GM23338 (cell line): ENCODE measurements around the gene ZSCAN25. TPM values are rescaled to one million over a fixed set of nuclear protein-coding genes. Genes with fewer than 3 reads are reported as not detected.

Experiments used
- ATAC-seq: fragments of 200-7000 bp; cut with Tn5 transposase; 3 replicates; pipeline ENCODE4 v1.9.1; 2020
- DNase-seq: peaks from one replicate; pipeline ENCODE4 v3.0.0-alpha.2; 2015; ENCODE audit warnings: low spot score
- H2AFZ ChIP-seq: fragments of 200-600 bp; sonication (generic); 2 replicates; pipeline ENCODE4 v1.8.0; 2016; ENCODE audit warnings: antibody characterized with exemption, mild to moderate bottlenecking, moderate library complexity
- H3F3A ChIP-seq: fragments of 200-600 bp; sonication (generic); replicated peaks from 2 replicates; pipeline ENCODE4 v1.8.0; 2017; ENCODE audit warnings: antibody characterized with exemption, mixed run types, low read depth
- H3K27ac ChIP-seq: fragments of 200-600 bp; sonication (generic); 2 replicates; pipeline ENCODE4 v1.6.1; 2016; ENCODE audit warnings: low read depth
- H3K27me3 ChIP-seq: fragments of 200-600 bp; sonication (generic); 2 replicates; pipeline ENCODE4 v1.8.0; 2016; ENCODE audit warnings: mild to moderate bottlenecking, mixed run types, moderate library complexity; ENCODE audit not compliant: insufficient read depth
- H3K36me3 ChIP-seq: fragments of 200-600 bp; sonication (generic); 2 replicates; pipeline ENCODE4 v1.8.0; 2016; ENCODE audit warnings: mild to moderate bottlenecking; ENCODE audit not compliant: insufficient read depth
- H3K4me1 ChIP-seq: fragments of 200-600 bp; sonication (generic); 2 replicates; pipeline ENCODE4 v1.8.0; 2016; ENCODE audit warnings: mild to moderate bottlenecking, moderate library complexity; ENCODE audit not compliant: insufficient read depth
- H3K4me2 ChIP-seq: fragments of 200-600 bp; sonication (generic); 2 replicates; pipeline ENCODE4 v1.7.1; 2017; ENCODE audit warnings: mixed run types
- H3K4me3 ChIP-seq: fragments of 200-600 bp; sonication (generic); 2 replicates; pipeline ENCODE4 v1.6.1; 2016; ENCODE audit warnings: mixed run types
- H3K79me2 ChIP-seq: fragments of 200-600 bp; sonication (generic); replicated peaks from 2 replicates; pipeline ENCODE4 v1.8.0; 2017; ENCODE audit warnings: mild to moderate bottlenecking; ENCODE audit not compliant: insufficient read depth
- H3K9me2 ChIP-seq: fragments of 200-600 bp; sonication (generic); 2 replicates; pipeline ENCODE4 v1.8.0; 2017; ENCODE audit not compliant: insufficient read depth
- H4K20me1 ChIP-seq: fragments of 200-600 bp; sonication (generic); replicated peaks from 2 replicates; pipeline ENCODE4 v1.8.0; 2017; ENCODE audit warnings: mild to moderate bottlenecking; ENCODE audit not compliant: insufficient read depth
- H3K27ac Mint-ChIP-seq: 2 replicates; pipeline ENCODE4 v1.8.0; 2020; ENCODE audit warnings: inconsistent platforms, mild to moderate bottlenecking, moderate library complexity, mixed read lengths
- H3K27me3 Mint-ChIP-seq: 3 replicates; pipeline ENCODE4 v1.8.0; 2022; ENCODE audit warnings: low read depth, mild to moderate bottlenecking, moderate library complexity, mixed read lengths, inconsistent platforms; ENCODE audit not compliant: insufficient read depth, poor library complexity
- H3K36me3 Mint-ChIP-seq: 3 replicates; pipeline ENCODE4 v1.8.0; 2021; ENCODE audit warnings: low read depth, mild to moderate bottlenecking, inconsistent platforms, moderate library complexity, mixed read lengths
- H3K4me1 Mint-ChIP-seq: 3 replicates; pipeline ENCODE4 v1.8.0; 2020; ENCODE audit warnings: mild to moderate bottlenecking, inconsistent platforms, mixed read lengths
- H3K4me3 Mint-ChIP-seq: 3 replicates; pipeline ENCODE4 v1.8.0; 2021; ENCODE audit warnings: moderate library complexity, mild to moderate bottlenecking, inconsistent platforms, mixed read lengths
- H3K9me3 Mint-ChIP-seq: 3 replicates; pipeline ENCODE4 v1.8.0; 2020; ENCODE audit warnings: moderate library complexity, mild to moderate bottlenecking, inconsistent platforms, mixed read lengths
- CREB1 ChIP-seq: fragments of 250-450 bp; sonication (Bioruptor Pico); IDR thresholded peaks from 2 replicates; pipeline ENCODE4 v1.5.0; 2020; ENCODE audit warnings: low read depth, mild to moderate bottlenecking, moderate library complexity
- EZH2 ChIP-seq: fragments of 200-600 bp; sonication (generic); IDR thresholded peaks from one replicate; pipeline ENCODE4 v1.8.0; 2017; ENCODE audit warnings: antibody characterized with exemption, mild to moderate bottlenecking, low read depth; ENCODE audit not compliant: unreplicated experiment
- EZH2phosphoT487 ChIP-seq: fragments of 200-600 bp; sonication (generic); IDR thresholded peaks from one replicate; pipeline ENCODE4 v1.8.1; 2018; ENCODE audit warnings: antibody characterized with exemption; ENCODE audit not compliant: unreplicated experiment
- JUNB ChIP-seq: IDR thresholded peaks from one replicate; pipeline ENCODE4 v1.6.1; 2016; ENCODE audit warnings: antibody characterized with exemption; ENCODE audit not compliant: unreplicated experiment
- NANOG ChIP-seq: IDR thresholded peaks from 2 replicates; pipeline ENCODE4 v1.6.1; 2016; ENCODE audit warnings: antibody characterized with exemption, borderline replicate concordance
- POLR2AphosphoS5 ChIP-seq: IDR thresholded peaks from 2 replicates; pipeline ENCODE4 v1.6.1; 2016; ENCODE audit warnings: antibody characterized with exemption, low read depth
- STAT1 ChIP-seq: IDR thresholded peaks from one replicate; pipeline ENCODE4 v1.6.1; 2016; ENCODE audit warnings: antibody characterized with exemption; ENCODE audit not compliant: unreplicated experiment
- ZNF114 ChIP-seq: fragments of 250-450 bp; sonication (Bioruptor Pico); IDR thresholded peaks from 2 replicates; pipeline ENCODE4 v1.5.0; 2020; ENCODE audit warnings: mild to moderate bottlenecking, moderate library complexity
- ZNF331 ChIP-seq: fragments of 250-450 bp; sonication (Bioruptor Pico); IDR thresholded peaks from 2 replicates; pipeline ENCODE4 v1.5.0; 2020; ENCODE audit warnings: low read depth, mild to moderate bottlenecking, moderate library complexity
- polyA plus RNA-seq: library from polyadenylated mRNA; unstranded; fragments of >200 nt; fragmentation: Nextera tagmentation; extraction: Ambion mirVana; gene quantifications from 2 replicates; pipeline ENCODE4 v1.2.1, GENCODE V29; 2016
- total RNA-seq: library from RNA; depleted of rRNA; stranded (reverse); fragments of >200 nt; shearing (Covaris generic); gene quantifications from 2 replicates; pipeline ENCODE4 v1.2.3, GENCODE V29; 2014
- TF ChIP-seq, protein P1 (sequence below): IDR thresholded peaks from one replicate; pipeline ENCODE4 v1.6.1; 2018; ENCODE audit warnings: antibody characterized with exemption; ENCODE audit not compliant: unreplicated experiment
- TF ChIP-seq, protein P2 (sequence below): IDR thresholded peaks from 2 replicates; pipeline ENCODE4 v1.6.1; 2016; ENCODE audit warnings: antibody characterized with exemption
- TF ChIP-seq, protein P3 (sequence below), 2 experiments: fragments of 200-600 bp in 1 of 2; sonication (generic) in 1 of 2; conservative IDR thresholded peaks; 2 replicates each; pipeline versions ENCODE4 v1.5.1 to v1.6.1; 2016 to 2017; ENCODE audit warnings: antibody characterized with exemption in 2 of 2, low read depth in 2 of 2, mild to moderate bottlenecking in 2 of 2, moderate library complexity in 1 of 2
- TF ChIP-seq, protein P4 (sequence below): fragments of 250-450 bp; sonication (Bioruptor Pico); IDR thresholded peaks from 2 replicates; pipeline ENCODE4 v1.5.0; 2020; ENCODE audit warnings: mild to moderate bottlenecking, moderate library complexity

ZSCAN25 gene
- total and polyA plus RNA-seq, 2 experiments from 2014 or later: 4.8 to 17.5 TPM

DNA sequence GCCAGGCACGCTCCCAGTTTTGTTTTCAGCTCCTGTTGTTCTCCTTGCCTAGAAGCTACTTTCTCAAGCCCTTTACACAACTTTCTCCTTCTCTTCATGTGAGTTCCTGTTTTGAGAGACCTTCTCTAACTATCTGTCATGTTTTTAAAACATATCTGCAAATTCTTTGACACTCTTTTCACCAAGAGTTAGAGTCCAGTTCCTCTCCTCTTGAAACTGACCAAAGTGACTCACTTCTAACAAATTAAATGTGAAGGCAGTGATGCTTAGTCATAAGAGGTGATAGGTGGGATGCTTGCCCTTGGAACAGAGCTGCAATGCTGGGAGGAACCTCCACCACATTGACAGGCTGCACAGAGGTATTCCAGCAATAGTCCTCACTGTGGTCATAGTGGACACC is 25.3 kb downstream of the ZSCAN25 start:
- H3K27ac ChIP-seq: no peak overlapping the region
- H3K79me2 ChIP-seq: no peaks in the 10 kb centered on the region
- H3K27me3 Mint-ChIP-seq: peaks cover 5% of the 10 kb centered on the region
- H3K9me3 Mint-ChIP-seq: no peaks in the 10 kb centered on the region; the same call in 2 of the 3 replicates
- no peak overlapping the region for H3K4me2 ChIP-seq
- H3K27ac Mint-ChIP-seq: no peak overlapping the region
- DNase-seq (no peak), ATAC-seq (no peak)
- H3K4me1 ChIP-seq: peaks cover 11% of the 10 kb centered on the region
- no peaks in the 10 kb centered on the region for H4K20me1 ChIP-seq
- no peak overlapping the region for H3K4me3 ChIP-seq
- no peaks in the 10 kb centered on the region for H3K27me3 ChIP-seq
- peaks cover 22% of the 10 kb centered on the region for H3K4me1 Mint-ChIP-seq
- 0 out of 2 replicates have a peak, but pooled peaks cover 7% of the 10 kb centered on the region for H3F3A ChIP-seq
- peaks cover 25% of the 10 kb centered on the region for H3K36me3 Mint-ChIP-seq
- no peaks in the 10 kb centered on the region for H3K36me3 ChIP-seq
- no peak overlapping the region for H3K4me3 Mint-ChIP-seq
- no peak for TF ChIP-seq EZH2
- TF ChIP-seq, protein P1, sequence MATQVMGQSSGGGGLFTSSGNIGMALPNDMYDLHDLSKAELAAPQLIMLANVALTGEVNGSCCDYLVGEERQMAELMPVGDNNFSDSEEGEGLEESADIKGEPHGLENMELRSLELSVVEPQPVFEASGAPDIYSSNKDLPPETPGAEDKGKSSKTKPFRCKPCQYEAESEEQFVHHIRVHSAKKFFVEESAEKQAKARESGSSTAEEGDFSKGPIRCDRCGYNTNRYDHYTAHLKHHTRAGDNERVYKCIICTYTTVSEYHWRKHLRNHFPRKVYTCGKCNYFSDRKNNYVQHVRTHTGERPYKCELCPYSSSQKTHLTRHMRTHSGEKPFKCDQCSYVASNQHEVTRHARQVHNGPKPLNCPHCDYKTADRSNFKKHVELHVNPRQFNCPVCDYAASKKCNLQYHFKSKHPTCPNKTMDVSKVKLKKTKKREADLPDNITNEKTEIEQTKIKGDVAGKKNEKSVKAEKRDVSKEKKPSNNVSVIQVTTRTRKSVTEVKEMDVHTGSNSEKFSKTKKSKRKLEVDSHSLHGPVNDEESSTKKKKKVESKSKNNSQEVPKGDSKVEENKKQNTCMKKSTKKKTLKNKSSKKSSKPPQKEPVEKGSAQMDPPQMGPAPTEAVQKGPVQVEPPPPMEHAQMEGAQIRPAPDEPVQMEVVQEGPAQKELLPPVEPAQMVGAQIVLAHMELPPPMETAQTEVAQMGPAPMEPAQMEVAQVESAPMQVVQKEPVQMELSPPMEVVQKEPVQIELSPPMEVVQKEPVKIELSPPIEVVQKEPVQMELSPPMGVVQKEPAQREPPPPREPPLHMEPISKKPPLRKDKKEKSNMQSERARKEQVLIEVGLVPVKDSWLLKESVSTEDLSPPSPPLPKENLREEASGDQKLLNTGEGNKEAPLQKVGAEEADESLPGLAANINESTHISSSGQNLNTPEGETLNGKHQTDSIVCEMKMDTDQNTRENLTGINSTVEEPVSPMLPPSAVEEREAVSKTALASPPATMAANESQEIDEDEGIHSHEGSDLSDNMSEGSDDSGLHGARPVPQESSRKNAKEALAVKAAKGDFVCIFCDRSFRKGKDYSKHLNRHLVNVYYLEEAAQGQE: no peak
- no peak for TF ChIP-seq JUNB
- TF ChIP-seq, protein P2, sequence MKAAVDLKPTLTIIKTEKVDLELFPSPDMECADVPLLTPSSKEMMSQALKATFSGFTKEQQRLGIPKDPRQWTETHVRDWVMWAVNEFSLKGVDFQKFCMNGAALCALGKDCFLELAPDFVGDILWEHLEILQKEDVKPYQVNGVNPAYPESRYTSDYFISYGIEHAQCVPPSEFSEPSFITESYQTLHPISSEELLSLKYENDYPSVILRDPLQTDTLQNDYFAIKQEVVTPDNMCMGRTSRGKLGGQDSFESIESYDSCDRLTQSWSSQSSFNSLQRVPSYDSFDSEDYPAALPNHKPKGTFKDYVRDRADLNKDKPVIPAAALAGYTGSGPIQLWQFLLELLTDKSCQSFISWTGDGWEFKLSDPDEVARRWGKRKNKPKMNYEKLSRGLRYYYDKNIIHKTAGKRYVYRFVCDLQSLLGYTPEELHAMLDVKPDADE: no peak
- no peak for TF ChIP-seq STAT1
- TF ChIP-seq, protein P3, sequence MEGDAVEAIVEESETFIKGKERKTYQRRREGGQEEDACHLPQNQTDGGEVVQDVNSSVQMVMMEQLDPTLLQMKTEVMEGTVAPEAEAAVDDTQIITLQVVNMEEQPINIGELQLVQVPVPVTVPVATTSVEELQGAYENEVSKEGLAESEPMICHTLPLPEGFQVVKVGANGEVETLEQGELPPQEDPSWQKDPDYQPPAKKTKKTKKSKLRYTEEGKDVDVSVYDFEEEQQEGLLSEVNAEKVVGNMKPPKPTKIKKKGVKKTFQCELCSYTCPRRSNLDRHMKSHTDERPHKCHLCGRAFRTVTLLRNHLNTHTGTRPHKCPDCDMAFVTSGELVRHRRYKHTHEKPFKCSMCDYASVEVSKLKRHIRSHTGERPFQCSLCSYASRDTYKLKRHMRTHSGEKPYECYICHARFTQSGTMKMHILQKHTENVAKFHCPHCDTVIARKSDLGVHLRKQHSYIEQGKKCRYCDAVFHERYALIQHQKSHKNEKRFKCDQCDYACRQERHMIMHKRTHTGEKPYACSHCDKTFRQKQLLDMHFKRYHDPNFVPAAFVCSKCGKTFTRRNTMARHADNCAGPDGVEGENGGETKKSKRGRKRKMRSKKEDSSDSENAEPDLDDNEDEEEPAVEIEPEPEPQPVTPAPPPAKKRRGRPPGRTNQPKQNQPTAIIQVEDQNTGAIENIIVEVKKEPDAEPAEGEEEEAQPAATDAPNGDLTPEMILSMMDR (conservative IDR thresholded peaks at IDR 0.05; ENCODE audit: low read depth in 2 of 2): no peak
- TF ChIP-seq ZNF114 (CRISPR knock-in tag): no peak
- TF ChIP-seq ZNF331 (CRISPR knock-in tag): no peak
- no peak for TF ChIP-seq CREB1 (CRISPR knock-in tag)
- TF ChIP-seq EZH2phosphoT487: no peak
- TF ChIP-seq, protein P4, sequence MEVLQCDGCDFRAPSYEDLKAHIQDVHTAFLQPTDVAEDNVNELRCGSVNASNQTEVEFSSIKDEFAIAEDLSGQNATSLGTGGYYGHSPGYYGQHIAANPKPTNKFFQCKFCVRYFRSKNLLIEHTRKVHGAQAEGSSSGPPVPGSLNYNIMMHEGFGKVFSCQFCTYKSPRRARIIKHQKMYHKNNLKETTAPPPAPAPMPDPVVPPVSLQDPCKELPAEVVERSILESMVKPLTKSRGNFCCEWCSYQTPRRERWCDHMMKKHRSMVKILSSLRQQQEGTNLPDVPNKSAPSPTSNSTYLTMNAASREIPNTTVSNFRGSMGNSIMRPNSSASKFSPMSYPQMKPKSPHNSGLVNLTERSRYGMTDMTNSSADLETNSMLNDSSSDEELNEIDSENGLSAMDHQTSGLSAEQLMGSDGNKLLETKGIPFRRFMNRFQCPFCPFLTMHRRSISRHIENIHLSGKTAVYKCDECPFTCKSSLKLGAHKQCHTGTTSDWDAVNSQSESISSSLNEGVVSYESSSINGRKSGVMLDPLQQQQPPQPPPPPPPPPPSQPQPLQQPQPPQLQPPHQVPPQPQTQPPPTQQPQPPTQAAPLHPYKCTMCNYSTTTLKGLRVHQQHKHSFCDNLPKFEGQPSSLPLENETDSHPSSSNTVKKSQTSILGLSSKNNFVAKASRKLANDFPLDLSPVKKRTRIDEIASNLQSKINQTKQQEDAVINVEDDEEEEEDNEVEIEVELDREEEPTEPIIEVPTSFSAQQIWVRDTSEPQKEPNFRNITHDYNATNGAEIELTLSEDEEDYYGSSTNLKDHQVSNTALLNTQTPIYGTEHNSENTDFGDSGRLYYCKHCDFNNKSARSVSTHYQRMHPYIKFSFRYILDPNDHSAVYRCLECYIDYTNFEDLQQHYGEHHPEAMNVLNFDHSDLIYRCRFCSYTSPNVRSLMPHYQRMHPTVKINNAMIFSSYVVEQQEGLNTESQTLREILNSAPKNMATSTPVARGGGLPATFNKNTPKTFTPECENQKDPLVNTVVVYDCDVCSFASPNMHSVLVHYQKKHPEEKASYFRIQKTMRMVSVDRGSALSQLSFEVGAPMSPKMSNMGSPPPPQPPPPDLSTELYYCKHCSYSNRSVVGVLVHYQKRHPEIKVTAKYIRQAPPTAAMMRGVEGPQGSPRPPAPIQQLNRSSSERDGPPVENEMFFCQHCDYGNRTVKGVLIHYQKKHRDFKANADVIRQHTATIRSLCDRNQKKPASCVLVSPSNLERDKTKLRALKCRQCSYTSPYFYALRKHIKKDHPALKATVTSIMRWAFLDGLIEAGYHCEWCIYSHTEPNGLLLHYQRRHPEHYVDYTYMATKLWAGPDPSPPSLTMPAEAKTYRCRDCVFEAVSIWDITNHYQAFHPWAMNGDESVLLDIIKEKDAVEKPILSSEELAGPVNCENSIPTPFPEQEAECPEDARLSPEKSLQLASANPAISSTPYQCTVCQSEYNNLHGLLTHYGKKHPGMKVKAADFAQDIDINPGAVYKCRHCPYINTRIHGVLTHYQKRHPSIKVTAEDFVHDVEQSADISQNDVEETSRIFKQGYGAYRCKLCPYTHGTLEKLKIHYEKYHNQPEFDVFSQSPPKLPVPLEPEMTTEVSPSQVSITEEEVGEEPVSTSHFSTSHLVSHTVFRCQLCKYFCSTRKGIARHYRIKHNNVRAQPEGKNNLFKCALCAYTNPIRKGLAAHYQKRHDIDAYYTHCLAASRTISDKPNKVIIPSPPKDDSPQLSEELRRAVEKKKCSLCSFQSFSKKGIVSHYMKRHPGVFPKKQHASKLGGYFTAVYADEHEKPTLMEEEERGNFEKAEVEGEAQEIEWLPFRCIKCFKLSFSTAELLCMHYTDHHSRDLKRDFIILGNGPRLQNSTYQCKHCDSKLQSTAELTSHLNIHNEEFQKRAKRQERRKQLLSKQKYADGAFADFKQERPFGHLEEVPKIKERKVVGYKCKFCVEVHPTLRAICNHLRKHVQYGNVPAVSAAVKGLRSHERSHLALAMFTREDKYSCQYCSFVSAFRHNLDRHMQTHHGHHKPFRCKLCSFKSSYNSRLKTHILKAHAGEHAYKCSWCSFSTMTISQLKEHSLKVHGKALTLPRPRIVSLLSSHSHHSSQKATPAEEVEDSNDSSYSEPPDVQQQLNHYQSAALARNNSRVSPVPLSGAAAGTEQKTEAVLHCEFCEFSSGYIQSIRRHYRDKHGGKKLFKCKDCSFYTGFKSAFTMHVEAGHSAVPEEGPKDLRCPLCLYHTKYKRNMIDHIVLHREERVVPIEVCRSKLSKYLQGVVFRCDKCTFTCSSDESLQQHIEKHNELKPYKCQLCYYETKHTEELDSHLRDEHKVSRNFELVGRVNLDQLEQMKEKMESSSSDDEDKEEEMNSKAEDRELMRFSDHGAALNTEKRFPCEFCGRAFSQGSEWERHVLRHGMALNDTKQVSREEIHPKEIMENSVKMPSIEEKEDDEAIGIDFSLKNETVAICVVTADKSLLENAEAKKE: no peak
- no peak for TF ChIP-seq NANOG
- no peak for TF ChIP-seq POLR2AphosphoS5
- no peak overlapping the region for H2AFZ ChIP-seq
- peaks cover 7% of the 10 kb centered on the region; the same call in 1 of the 2 replicates for H3K9me2 ChIP-seq
